IMR-90 (cell line): ENCODE data around the gene ITCH. TPM values are rescaled to one million over a fixed set of nuclear protein-coding genes. Genes with fewer than 3 reads are reported as not detected.

Experiments used
- ATAC-seq: fragments of 200-7000 bp; cut with Tn5 transposase; 2 replicates; pipeline ENCODE4 v1.9.1; 2020; ENCODE audit warnings: low read depth, mild to moderate bottlenecking, moderate library complexity
- BruUV-seq: library from RNA; stranded (reverse); fragments of 400-500 nt; replicated peaks from 2 replicates; lab custom pipeline; 2021; lab: Mats Ljungman, UMichigan
- CTCF ChIA-PET: fragments of 300-600 bp; formaldehyde crosslinking; extraction: SDS; loops from one replicate; lab custom pipeline; 2021; ENCODE audit warnings: antibody characterized with exemption; lab: Yijun Ruan, JAX
- POLR2A ChIA-PET: fragments of 300-600 bp; sonication (Branson Sonifier 250); formaldehyde crosslinking; loops from one replicate; lab custom pipeline; 2022; ENCODE audit warnings: antibody characterized with exemption; ENCODE audit not compliant: unreplicated experiment; lab: Charles Lee
- DNase-seq: peaks from one replicate; pipeline ENCODE4 v3.0.0; 2013
- H2AFZ ChIP-seq: replicated peaks from 2 replicates; pipeline ENCODE3; 2013; ENCODE audit warnings: low read length, mild to moderate bottlenecking; ENCODE audit not compliant: poor library complexity
- H2AK5ac ChIP-seq: 2 replicates; pipeline ENCODE4 v1.6.1; 2013; ENCODE audit warnings: low read depth, low read length, inconsistent platforms
- H2AK9ac ChIP-seq: replicated peaks from 2 replicates; pipeline ENCODE3; 2013; ENCODE audit warnings: mild to moderate bottlenecking, low read depth, low read length, moderate library complexity; ENCODE audit not compliant: poor library complexity
- H2BK120ac ChIP-seq: 2 replicates; pipeline ENCODE4 v1.6.1; 2013; ENCODE audit warnings: low read depth, low read length, inconsistent platforms
- H2BK15ac ChIP-seq: 3 replicates; pipeline ENCODE4 v1.6.1; 2013; ENCODE audit warnings: low read depth, low read length, inconsistent platforms
- H2BK20ac ChIP-seq: 2 replicates; pipeline ENCODE4 v1.6.1; 2013; ENCODE audit warnings: low read depth, mild to moderate bottlenecking, inconsistent platforms, low read length, moderate library complexity
- H2BK5ac ChIP-seq: 2 replicates; pipeline ENCODE4 v1.6.1; 2013; ENCODE audit warnings: mild to moderate bottlenecking, low read depth, low read length, inconsistent platforms; ENCODE audit not compliant: poor library complexity, severe bottlenecking
- H3K14ac ChIP-seq: replicated peaks from 2 replicates; pipeline ENCODE4 v1.6.1; 2013; ENCODE audit warnings: low read depth, low read length, inconsistent platforms
- H3K18ac ChIP-seq: 2 replicates; pipeline ENCODE4 v1.6.1; 2013; ENCODE audit warnings: low read depth, low read length, control low read depth
- H3K23ac ChIP-seq: 2 replicates; pipeline ENCODE4 v1.6.1; 2013; ENCODE audit warnings: low read depth, low read length, inconsistent platforms
- H3K27ac ChIP-seq: 2 replicates; pipeline ENCODE4 v1.5.1; 2013; ENCODE audit warnings: mild to moderate bottlenecking, control low read depth, low read length; ENCODE audit not compliant: insufficient read depth
- H3K27me3 ChIP-seq: 2 replicates; pipeline ENCODE4 v1.6.1; 2013; ENCODE audit warnings: low read length; ENCODE audit not compliant: control insufficient read depth, insufficient read depth
- H3K36me3 ChIP-seq: 2 replicates; pipeline ENCODE4 v1.6.1; 2013; ENCODE audit warnings: low read length, mixed read lengths; ENCODE audit not compliant: control insufficient read depth, insufficient read depth
- H3K4ac ChIP-seq: 2 replicates; pipeline ENCODE4 v1.6.1; 2013; ENCODE audit warnings: low read depth, low read length, inconsistent platforms
- H3K4me1 ChIP-seq: 2 replicates; pipeline ENCODE4 v1.6.1; 2013; ENCODE audit warnings: low read length, mixed read lengths; ENCODE audit not compliant: control insufficient read depth, insufficient read depth
- H3K4me2 ChIP-seq: 2 replicates; pipeline ENCODE4 v1.6.1; 2013; ENCODE audit warnings: low read depth, mild to moderate bottlenecking, control low read depth, low read length, moderate library complexity
- H3K4me3 ChIP-seq: 2 replicates; pipeline ENCODE4 v1.5.1; 2013; ENCODE audit warnings: low read depth, mild to moderate bottlenecking, control low read depth, low read length, moderate library complexity; ENCODE audit not compliant: insufficient read depth
- H3K56ac ChIP-seq: 2 replicates; pipeline ENCODE4 v1.6.1; 2013; ENCODE audit warnings: low read length, inconsistent platforms; ENCODE audit not compliant: insufficient read depth; ENCODE audit errors: extremely low read depth
- H3K79me1 ChIP-seq, 2 experiments: 2 replicates each; pipeline ENCODE4 v1.6.1; 2013; ENCODE audit warnings: low read length in 2 of 2, inconsistent platforms in 1 of 2, low read depth in 1 of 2
- H3K9ac ChIP-seq: 2 replicates; pipeline ENCODE4 v1.6.1; 2013; ENCODE audit warnings: low read depth, low read length, control low read depth
- H3K9me1 ChIP-seq: 2 replicates; pipeline ENCODE4 v1.6.1; 2013; ENCODE audit warnings: low read length, inconsistent platforms; ENCODE audit not compliant: insufficient read depth
- H3K9me3 ChIP-seq: 2 replicates; pipeline ENCODE4 v1.6.1; 2013; ENCODE audit warnings: low read length; ENCODE audit not compliant: control insufficient read depth, insufficient read depth
- H4K20me1 ChIP-seq: 2 replicates; pipeline ENCODE4 v1.6.1; 2013; ENCODE audit warnings: low read length, inconsistent platforms; ENCODE audit not compliant: insufficient read depth
- H4K5ac ChIP-seq: 2 replicates; pipeline ENCODE4 v1.6.1; 2013; ENCODE audit warnings: mild to moderate bottlenecking, low read depth, low read length, control low read depth
- H4K8ac ChIP-seq, 2 experiments: 2 replicates each; pipeline ENCODE4 v1.6.1; 2013; ENCODE audit warnings: low read depth in 2 of 2, low read length in 2 of 2, control low read depth in 1 of 2, inconsistent platforms in 1 of 2
- H4K91ac ChIP-seq: 2 replicates; pipeline ENCODE4 v1.6.1; 2013; ENCODE audit warnings: low read depth, low read length, inconsistent platforms; ENCODE audit not compliant: insufficient read depth
- BHLHE40 ChIP-seq: fragments of 150-350 bp; IDR thresholded peaks from 2 replicates; pipeline ENCODE4 v1.6.1; 2016; ENCODE audit warnings: mild to moderate bottlenecking, low read depth, low read length
- CEBPB ChIP-seq: IDR thresholded peaks from 2 replicates; pipeline ENCODE4 v1.6.1; 2012; ENCODE audit warnings: low read depth, low read length, improper control_type of control experiment
- CHD1 ChIP-seq: IDR thresholded peaks from 2 replicates; pipeline ENCODE4 v1.6.1; 2012; ENCODE audit warnings: low read depth, low read length, improper control_type of control experiment
- CTCF ChIP-seq: conservative IDR thresholded peaks from 2 replicates; pipeline ENCODE4 v1.5.1; 2012; ENCODE audit warnings: mild to moderate bottlenecking, low read depth, low read length, improper control_type of control experiment
- ELK1 ChIP-seq: fragments of 150-350 bp; IDR thresholded peaks from 2 replicates; pipeline ENCODE4 v1.6.1; 2016; ENCODE audit warnings: low read depth, mild to moderate bottlenecking, low read length, moderate library complexity, borderline replicate concordance
- FOS ChIP-seq: fragments of 150-350 bp; IDR thresholded peaks from 2 replicates; pipeline ENCODE4 v1.6.1; 2016; ENCODE audit warnings: low read depth, low read length
- MAFK ChIP-seq: IDR thresholded peaks from 2 replicates; pipeline ENCODE4 v1.6.1; 2012; ENCODE audit warnings: low read depth, low read length, improper control_type of control experiment
- MAZ ChIP-seq: IDR thresholded peaks from 2 replicates; pipeline ENCODE4 v1.6.1; 2012; ENCODE audit warnings: low read depth, mild to moderate bottlenecking, low read length, improper control_type of control experiment, moderate library complexity, borderline replicate concordance
- MXI1 ChIP-seq: IDR thresholded peaks from 2 replicates; pipeline ENCODE4 v1.6.1; 2012; ENCODE audit warnings: low read depth, mild to moderate bottlenecking, low read length, moderate library complexity, borderline replicate concordance
- NFE2L2 ChIP-seq: fragments of 150-350 bp; IDR thresholded peaks from 2 replicates; pipeline ENCODE4 v1.6.1; 2016; ENCODE audit warnings: low read depth, mild to moderate bottlenecking, low read length
- POLR2A ChIP-seq: IDR thresholded peaks from 2 replicates; pipeline ENCODE4 v1.6.1; 2012; ENCODE audit warnings: mild to moderate bottlenecking, low read depth, low read length
- RAD21 ChIP-seq: IDR thresholded peaks from 2 replicates; pipeline ENCODE4 v1.6.1; 2012; ENCODE audit warnings: low read length, improper control_type of control experiment
- RCOR1 ChIP-seq: IDR thresholded peaks from 2 replicates; pipeline ENCODE4 v1.6.1; 2012; ENCODE audit warnings: mild to moderate bottlenecking, low read length, improper control_type of control experiment; ENCODE audit not compliant: insufficient replicate concordance
- RFX5 ChIP-seq: IDR thresholded peaks from 2 replicates; pipeline ENCODE4 v1.8.0; 2012; ENCODE audit warnings: low read depth, mild to moderate bottlenecking, low read length, moderate library complexity
- SMC3 ChIP-seq: fragments of 150-350 bp; IDR thresholded peaks from 2 replicates; pipeline ENCODE4 v1.6.1; 2016; ENCODE audit warnings: low read depth, mild to moderate bottlenecking, antibody characterized with exemption, low read length, moderate library complexity
- USF2 ChIP-seq: fragments of 150-350 bp; IDR thresholded peaks from 2 replicates; pipeline ENCODE4 v1.6.1; 2017; ENCODE audit warnings: mild to moderate bottlenecking, antibody characterized with exemption, low read length, low read depth
- WGBS, 2 experiments: methylation state at CpG; one replicate each; pipeline versions ENCODE4 v1.1.5 to v1.1.7; 2013; ENCODE audit warnings: missing lambda C conversion rate in 2 of 2; ENCODE audit not compliant: insufficient read length in 1 of 2; ENCODE audit errors: extremely low coverage in 2 of 2; 5-methylcytosine and 5-hydroxymethylcytosine counted together
- dilution Hi-C: fragments of 300-500 bp; cut with HindIII; formaldehyde crosslinking; loops from one replicate; pipeline ENCODE4 v1.14.3; 2018; ENCODE audit warnings: low sequenced_read_pairs; ENCODE audit not compliant: unreplicated experiment
- in situ Hi-C: fragments of 300-500 bp; cut with MboI; formaldehyde crosslinking; loops from 3 replicates; pipeline ENCODE4 v1.14.3; 2019; ENCODE audit warnings: low sequenced_read_pairs, inconsistent platforms, mixed read lengths
- intact Hi-C: fragments of 100-400 bp; cut with micrococcal nuclease; formaldehyde crosslinking; loops from 2 replicates; pipeline ENCODE4 v1.10.0; 2022
- polyA plus RNA-seq, 3 experiments: library from polyadenylated mRNA; depleted of rRNA; stranded (reverse); fragments of >200 nt; gene quantifications; 2 replicates each; pipeline ENCODE4 v1.2.3, GENCODE V29; 2012; ENCODE audit warnings: low replicate concordance in 1 of 3
- total RNA-seq: library from RNA; depleted of rRNA; stranded (reverse); fragments of >200 nt; gene quantifications from 2 replicates; pipeline ENCODE4 v1.2.3, GENCODE V29; 2012

The ITCH gene
- total and polyA plus RNA-seq, 2 of the 4 experiments (the other 2 are of a cell fraction) = 12.7 to 94.6 TPM

- dilution Hi-C loops (no loop called here), in situ Hi-C loops (no loop called here), intact Hi-C loops (no loop called here)
- Histone ChIP-seq H3K14ac (no peak overlapping the region), H3K36me3 (no peaks in the 10 kb centered on the region), H3K4me3 (no peak overlapping the region), H2BK15ac (no peak overlapping the region), H3K27ac (no peak overlapping the region), H3K18ac (no peak overlapping the region), H2AK9ac (no peak overlapping the region), H3K27me3 (no peaks in the 10 kb centered on the region), H3K4me2 (no peak overlapping the region), H3K9me3 (no peaks in the 10 kb centered on the region), H3K9me1 (no peaks in the 10 kb centered on the region; the same call in 1 of the 2 replicates), H4K5ac (no peak overlapping the region), H3K23ac (no peak overlapping the region), H2BK120ac (no peak overlapping the region), H4K8ac (no peak overlapping the region), H2BK5ac (no peak overlapping the region), H3K9ac (no peak overlapping the region), H2BK20ac (no peak overlapping the region), H3K79me1 (no peaks in the 10 kb centered on the region), H2AK5ac (no peak overlapping the region), H3K56ac (no peak overlapping the region), H2AFZ (no peak overlapping the region), H4K20me1 (no peaks in the 10 kb centered on the region; the same call in 1 of the 2 replicates), H3K4me1 (peaks cover 3% of the 10 kb centered on the region), H4K91ac (no peak overlapping the region), H3K4ac (no peak overlapping the region)
- DNase-seq (no peak), ATAC-seq (no peak)
- BruUV-seq = no TSS peak
- ChIA-PET CTCF (interaction anchor here (1.2 kb wide), 1 partner anchor 25 kb away, joined by 4 read pairs; no protein-coding TSS in a partner anchor), POLR2A (no interaction called here)
- no peak for TF ChIP-seq MXI1
- TF ChIP-seq BHLHE40 = no peak
- TF ChIP-seq CTCF = no peak
- no peak for TF ChIP-seq RAD21
- no peak for TF ChIP-seq RFX5
- no peak for TF ChIP-seq ELK1
- TF ChIP-seq SMC3 = no peak
- no peak for TF ChIP-seq MAZ
- TF ChIP-seq CEBPB = no peak
- TF ChIP-seq RCOR1 = no peak
- TF ChIP-seq USF2 = no peak
- no peak for TF ChIP-seq NFE2L2
- no peak for TF ChIP-seq FOS
- no peak for TF ChIP-seq MAFK
- no peak for TF ChIP-seq CHD1
- TF ChIP-seq POLR2A = no peak
- WGBS, 2 experiments = no CpG with 5 or more reads among the region's 1 CpG
Measured at GRCh38 chr20:34337544-34337943, 25.5 kb upstream of the ITCH start.
